Type B pancreatic cell (in vitro differentiated cells): Measurements from ENCODE around the gene SGF29. TPM values are rescaled to one million over a fixed set of nuclear protein-coding genes. Genes with fewer than 3 reads are reported as not detected.
"Not testable (repeated sequence)": the region's sequence is repeated elsewhere in the genome, so short reads cannot be mapped to it uniquely, and the experiment has no call there.

Source experiments
- DNase-seq: peaks from one replicate; pipeline ENCODE4 v3.0.0; 2021; ENCODE audit warnings: mixed read lengths; ENCODE audit not compliant: unreplicated experiment; ENCODE audit errors: extremely low spot score
- H3K27ac Mint-ChIP-seq: 2 replicates; pipeline ENCODE4 v1.8.0; 2021; ENCODE audit warnings: mild to moderate bottlenecking, mixed read lengths
- H3K27me3 Mint-ChIP-seq: 2 replicates; pipeline ENCODE4 v1.8.0; 2021; ENCODE audit warnings: mixed read lengths
- H3K36me3 Mint-ChIP-seq: 2 replicates; pipeline ENCODE4 v1.8.0; 2021; ENCODE audit warnings: mixed read lengths
- H3K4me1 Mint-ChIP-seq: one replicate; pipeline ENCODE4 v1.8.0; 2021; ENCODE audit warnings: mixed read lengths; ENCODE audit not compliant: unreplicated experiment
- H3K4me3 Mint-ChIP-seq: 2 replicates; pipeline ENCODE4 v1.8.0; 2021; ENCODE audit warnings: mild to moderate bottlenecking, mixed read lengths
- H3K9me3 Mint-ChIP-seq: 2 replicates; pipeline ENCODE4 v1.8.0; 2021; ENCODE audit warnings: mixed read lengths
- CTCF ChIP-seq: fragments of 200-600 bp; sonication (generic); conservative IDR thresholded peaks from 2 replicates; pipeline ENCODE4 v1.5.0; 2021; ENCODE audit warnings: antibody characterized with exemption, mild to moderate bottlenecking
- total RNA-seq: library from RNA; stranded (reverse); gene quantifications from 2 replicates; pipeline ENCODE4 v1.2.1, GENCODE V29; 2021; ENCODE audit warnings: low replicate concordance

The SGF29 gene
- total RNA-seq, 1 donor from 2014 or later = 29.6 TPM

- no peak for DNase-seq
These were observed 56.2 kb downstream of the SGF29 start, which contains the start of gene SULT1A1 for GRCh38 chr16:28609631-28610594. Gene SULT1A1, minus strand, starts transcription at chr16:28610044. Its CDS starts 1,189 bp downstream, at chr16:28608855.

GRCh38 chr16:28610595-28611191, 57.0 kb downstream of the SGF29 start:
- Mint-ChIP-seq H3K4me3 (no peak overlapping the region), H3K27ac (peak overlapping the region; percentile 2), H3K9me3 (no peaks in the 10 kb centered on the region), H3K36me3 (no peaks in the 10 kb centered on the region), H3K27me3 (peaks cover 3% of the 10 kb centered on the region), H3K4me1 (peaks cover 11% of the 10 kb centered on the region)
- no peak for TF ChIP-seq CTCF
- DNase-seq = no peak

More at GRCh38 chr16:28609631-28610594, 56.2 kb downstream of the SGF29 start, which contains the start of gene SULT1A1:
- TF ChIP-seq CTCF = no peak
- no peaks in the 10 kb centered on the region for H3K9me3 Mint-ChIP-seq
- H3K36me3 Mint-ChIP-seq = no peaks in the 10 kb centered on the region
- H3K4me1 Mint-ChIP-seq = peaks cover 11% of the 10 kb centered on the region
- H3K4me3 Mint-ChIP-seq = peak within 1 kb of the TSS; percentile 67
- H3K27ac Mint-ChIP-seq = peak within 1 kb of the TSS; percentile 48
- H3K27me3 Mint-ChIP-seq = peaks cover 3% of the 10 kb centered on the region

- H3K4me3 Mint-ChIP-seq = not testable (repeated sequence)
These were observed 58.9 kb downstream of the SGF29 start for GRCh38 chr16:28612359-28613280.

GRCh38 chr16:28613912-28614311, 60.2 kb downstream of the SGF29 start:
- H3K9me3 Mint-ChIP-seq, H3K27me3 Mint-ChIP-seq, H3K27ac Mint-ChIP-seq, DNase-seq, H3K36me3 Mint-ChIP-seq, H3K4me3 Mint-ChIP-seq: not testable (repeated sequence)
- H3K4me1 Mint-ChIP-seq = peaks cover 11% of the 10 kb centered on the region

More at GRCh38 chr16:28612359-28613280, 58.9 kb downstream of the SGF29 start:
- not testable (repeated sequence) for H3K27ac Mint-ChIP-seq, H3K27me3 Mint-ChIP-seq, H3K9me3 Mint-ChIP-seq, DNase-seq, H3K36me3 Mint-ChIP-seq
- H3K4me1 Mint-ChIP-seq = peaks cover 11% of the 10 kb centered on the region

GRCh38 chr16:28614561-28614960, 60.8 kb downstream of the SGF29 start:
- DNase-seq, H3K9me3 Mint-ChIP-seq, H3K27me3 Mint-ChIP-seq, H3K36me3 Mint-ChIP-seq, H3K27ac Mint-ChIP-seq, H3K4me3 Mint-ChIP-seq: not testable (repeated sequence)
- peaks cover 11% of the 10 kb centered on the region for H3K4me1 Mint-ChIP-seq

- not testable (repeated sequence) for H3K27me3 Mint-ChIP-seq, H3K27ac Mint-ChIP-seq
These were observed 61.9 kb downstream of the SGF29 start for GRCh38 chr16:28615486-28616223.

GRCh38 chr16:28616224-28616577, 62.5 kb downstream of the SGF29 start:
- not testable (repeated sequence) for H3K27ac Mint-ChIP-seq, H3K27me3 Mint-ChIP-seq, DNase-seq, H3K4me1 Mint-ChIP-seq, H3K36me3 Mint-ChIP-seq, H3K4me3 Mint-ChIP-seq, H3K9me3 Mint-ChIP-seq

More at GRCh38 chr16:28615486-28616223, 61.9 kb downstream of the SGF29 start:
- not testable (repeated sequence) for H3K4me1 Mint-ChIP-seq, H3K4me3 Mint-ChIP-seq, DNase-seq, H3K36me3 Mint-ChIP-seq, H3K9me3 Mint-ChIP-seq
- peak; percentile 79 for TF ChIP-seq CTCF
